Heart left ventricle (tissue), 13 donors: ENCODE data around the gene ADAMTSL2.

ENCODE experiments used
- POLR2A ChIP-seq, 2 donors: fragments of 450-650 bp; IDR thresholded peaks; one replicate each; pipeline ENCODE4 v1.6.1; 2017; ENCODE audit warnings: antibody characterized with exemption in 2 of 2, mild to moderate bottlenecking in 2 of 2, moderate library complexity in 2 of 2
- TF ChIP-seq, protein P1 (sequence below), 12 donors: fragments of 200-600 bp; sonication (generic) in 4 of 12; IDR thresholded peaks; one replicate each; pipeline versions ENCODE4 v1.5.0 to v1.8.0; 2018 to 2022; ENCODE audit warnings: antibody characterized with exemption in 12 of 12, mild to moderate bottlenecking in 5 of 12
- donor health status: ischemic (EF 13 %, LVEDD 7.1; RV severe dilation, severe dysfunction).
- donor health status: DM: no; HTN: yes; CAD: no.
- donor health status: DM: no; HTN: no; CAD: no.
- donor health status: ischemic (EF 25% LVEDD 6.9; RV normal size, moderate dysfunction).
- donor health status: ischemic (EF 25% LVEDD 5.7; RV mildly dilated, moderate dysfunction).
- donor health status: ischemic (EF 35%, LVEDD 5.7; RV mildly dilated, moderate dysfunction).
- donor health status: nonischemic (EF 11% LVEDD 7.7; RV severe dilation, severe dysfunction).
- donor health status: DM: yes; HTN: yes; CAD: no.
- donor health status: PGD.
- donor health status: ischemic (EF 29% LVEDD 5.4; RV normal size, mild dysfunction).
- donor health status: nonischemic (EF 23%, LVEDD 6.1; RV moderate dilation, normal function).

GRCh38 chr9:133599470-133600173, 65.1 kb downstream of the ADAMTSL2 start:
- TF ChIP-seq, protein P1, sequence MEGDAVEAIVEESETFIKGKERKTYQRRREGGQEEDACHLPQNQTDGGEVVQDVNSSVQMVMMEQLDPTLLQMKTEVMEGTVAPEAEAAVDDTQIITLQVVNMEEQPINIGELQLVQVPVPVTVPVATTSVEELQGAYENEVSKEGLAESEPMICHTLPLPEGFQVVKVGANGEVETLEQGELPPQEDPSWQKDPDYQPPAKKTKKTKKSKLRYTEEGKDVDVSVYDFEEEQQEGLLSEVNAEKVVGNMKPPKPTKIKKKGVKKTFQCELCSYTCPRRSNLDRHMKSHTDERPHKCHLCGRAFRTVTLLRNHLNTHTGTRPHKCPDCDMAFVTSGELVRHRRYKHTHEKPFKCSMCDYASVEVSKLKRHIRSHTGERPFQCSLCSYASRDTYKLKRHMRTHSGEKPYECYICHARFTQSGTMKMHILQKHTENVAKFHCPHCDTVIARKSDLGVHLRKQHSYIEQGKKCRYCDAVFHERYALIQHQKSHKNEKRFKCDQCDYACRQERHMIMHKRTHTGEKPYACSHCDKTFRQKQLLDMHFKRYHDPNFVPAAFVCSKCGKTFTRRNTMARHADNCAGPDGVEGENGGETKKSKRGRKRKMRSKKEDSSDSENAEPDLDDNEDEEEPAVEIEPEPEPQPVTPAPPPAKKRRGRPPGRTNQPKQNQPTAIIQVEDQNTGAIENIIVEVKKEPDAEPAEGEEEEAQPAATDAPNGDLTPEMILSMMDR (IDR thresholded peaks at IDR 0.05): no peak
- TF ChIP-seq POLR2A (IDR thresholded peaks at IDR 0.05): no peak
